Suppressor macrophage (primary cell): Measurements from ENCODE around the gene RPRD1B.
"Not testable (repeated sequence)": the region's sequence is repeated elsewhere in the genome, so short reads cannot be mapped to it uniquely, and the experiment has no call there.

Experiments
- DNase-seq, 4 experiments: peaks; one replicate each; pipeline ENCODE4 v3.0.0-alpha.2; 2020 to 2022

Gene RPRD1B

GRCh38 chr20:38001173-38001875 is 32.2 kb upstream of the RPRD1B start:
- no peak for DNase-seq

GRCh38 chr20:38001981-38002380 is 31.6 kb upstream of the RPRD1B start:
- DNase-seq: no peak

- DNase-seq: no peak
These were observed 31.1 kb upstream of the RPRD1B start for GRCh38 chr20:38002422-38002821.

GRCh38 chr20:38004416-38004815 is 29.1 kb upstream of the RPRD1B start:
- DNase-seq: no peak

DNA sequence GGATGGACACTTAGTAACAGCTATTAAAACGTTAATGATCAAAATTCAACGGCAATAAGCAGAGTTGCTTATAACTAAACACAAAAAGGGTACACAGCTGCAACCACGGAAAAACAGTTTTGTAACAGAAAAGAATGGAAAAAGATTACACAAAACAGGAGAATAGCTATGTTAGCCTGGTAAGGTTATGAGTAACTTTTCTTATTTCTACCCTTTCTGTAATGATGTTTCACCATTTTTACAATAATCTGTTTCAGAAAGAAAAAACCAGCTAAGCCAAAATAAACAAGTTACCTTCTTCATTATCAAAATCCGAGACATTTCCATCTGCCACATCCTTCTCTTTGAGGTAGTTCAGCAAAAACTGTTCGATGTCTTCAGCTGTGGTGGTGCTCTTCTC is 27.6 kb upstream of the RPRD1B start:
- no peak for DNase-seq

DNA sequence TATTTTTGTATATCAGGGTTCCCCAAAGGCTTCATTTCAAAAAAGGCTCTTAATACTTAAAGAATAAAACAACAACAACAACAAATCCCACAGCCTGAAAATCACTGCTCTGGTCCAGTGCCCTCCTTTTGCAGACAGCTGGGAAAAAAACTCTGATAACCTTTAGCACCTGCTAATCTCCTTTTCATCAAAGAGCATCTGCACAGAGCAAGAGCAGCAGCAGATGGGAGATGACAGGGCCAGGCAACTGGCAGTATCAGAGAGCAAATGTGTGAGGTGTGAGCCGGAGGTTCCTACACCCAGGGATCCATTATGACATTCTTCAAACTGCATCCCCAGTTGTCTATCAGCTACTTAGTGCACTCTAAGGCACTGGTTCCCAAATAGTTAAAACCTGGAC is 26.0 kb upstream of the RPRD1B start:
- no peak for DNase-seq

DNA sequence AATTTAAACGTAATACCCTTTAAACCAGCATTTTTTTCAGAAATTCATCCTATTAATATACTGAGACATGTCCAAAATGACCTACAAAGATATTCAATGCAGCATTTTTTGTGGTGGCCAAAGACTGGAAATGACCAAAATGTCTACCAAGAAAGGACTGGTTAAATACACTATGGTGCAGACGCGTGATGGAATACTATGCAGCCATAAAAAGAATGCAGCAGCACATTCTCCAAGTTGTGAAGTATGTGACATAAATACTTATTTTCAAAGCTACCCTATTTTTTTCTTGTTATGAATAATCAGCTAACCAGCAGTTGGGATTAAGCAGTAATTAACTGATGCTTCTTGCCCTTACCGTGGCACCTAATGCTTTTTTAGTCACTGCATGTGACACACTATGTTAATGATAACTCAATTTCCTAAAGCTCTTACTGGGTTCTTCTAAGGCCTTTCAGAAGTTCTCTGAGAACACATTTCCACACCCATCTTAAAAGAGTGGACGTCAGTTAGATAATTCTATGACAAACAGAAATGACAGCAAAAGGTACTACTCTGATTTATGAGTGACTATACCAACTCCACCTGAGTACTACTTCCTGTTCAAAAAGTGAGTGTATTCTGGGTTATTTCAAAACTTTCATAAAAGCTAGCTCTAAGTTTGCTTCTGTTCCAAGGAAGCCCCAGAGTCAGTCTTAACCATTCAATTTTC is 25.2 kb upstream of the RPRD1B start:
- DNase-seq: no peak

DNA sequence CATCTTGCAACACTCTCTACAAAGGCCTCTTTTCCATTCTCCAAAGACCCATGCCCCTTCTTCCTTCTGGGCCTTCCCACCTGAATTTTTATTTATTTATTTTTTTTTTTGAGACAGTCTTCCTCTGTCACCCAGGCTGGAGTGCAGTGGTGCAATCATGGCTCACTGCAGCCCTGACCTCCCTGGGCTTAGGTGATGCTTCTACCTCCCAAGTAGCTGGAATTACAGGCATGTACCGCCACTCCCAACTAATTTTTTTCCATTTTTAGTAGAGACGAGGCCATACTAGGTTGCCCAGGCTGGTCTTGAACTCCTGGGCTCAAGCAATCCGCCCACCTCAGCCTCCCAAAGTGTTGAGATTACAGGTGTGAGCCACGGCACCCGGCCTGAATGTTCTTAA is 24.1 kb upstream of the RPRD1B start:
- not testable (repeated sequence) for DNase-seq

- no peak for DNase-seq
These were observed 21.9 kb upstream of the RPRD1B start for GRCh38 chr20:38011696-38012095.

GRCh38 chr20:38012332-38012731 is 21.2 kb upstream of the RPRD1B start:
- DNase-seq: no peak

- DNase-seq: no peak
These were observed 19.7 kb upstream of the RPRD1B start for GRCh38 chr20:38013887-38014286.

GRCh38 chr20:38017959-38018358 is 15.6 kb upstream of the RPRD1B start:
- DNase-seq: no peak

DNA sequence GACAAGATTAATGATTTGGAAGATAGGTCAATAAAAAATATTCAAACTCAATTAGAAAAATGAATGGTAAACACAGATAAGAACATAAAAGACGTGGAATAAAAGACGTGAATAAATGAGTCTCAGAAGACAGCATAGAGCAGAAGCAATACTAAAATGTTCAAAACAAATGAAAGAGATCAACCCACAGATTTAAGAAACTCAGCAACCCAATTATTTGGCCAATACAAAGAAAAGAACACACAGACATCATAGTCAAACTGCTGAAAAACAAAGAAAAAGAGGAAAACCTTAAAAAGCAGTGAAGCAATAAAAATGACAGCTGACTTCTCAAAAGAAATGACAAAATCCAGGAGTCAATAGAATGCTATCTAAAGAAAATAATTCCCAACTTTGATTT is 15.2 kb upstream of the RPRD1B start:
- DNase-seq: no peak

- DNase-seq: no peak
These were observed 12.3 kb upstream of the RPRD1B start for GRCh38 chr20:38021087-38021772.

DNA sequence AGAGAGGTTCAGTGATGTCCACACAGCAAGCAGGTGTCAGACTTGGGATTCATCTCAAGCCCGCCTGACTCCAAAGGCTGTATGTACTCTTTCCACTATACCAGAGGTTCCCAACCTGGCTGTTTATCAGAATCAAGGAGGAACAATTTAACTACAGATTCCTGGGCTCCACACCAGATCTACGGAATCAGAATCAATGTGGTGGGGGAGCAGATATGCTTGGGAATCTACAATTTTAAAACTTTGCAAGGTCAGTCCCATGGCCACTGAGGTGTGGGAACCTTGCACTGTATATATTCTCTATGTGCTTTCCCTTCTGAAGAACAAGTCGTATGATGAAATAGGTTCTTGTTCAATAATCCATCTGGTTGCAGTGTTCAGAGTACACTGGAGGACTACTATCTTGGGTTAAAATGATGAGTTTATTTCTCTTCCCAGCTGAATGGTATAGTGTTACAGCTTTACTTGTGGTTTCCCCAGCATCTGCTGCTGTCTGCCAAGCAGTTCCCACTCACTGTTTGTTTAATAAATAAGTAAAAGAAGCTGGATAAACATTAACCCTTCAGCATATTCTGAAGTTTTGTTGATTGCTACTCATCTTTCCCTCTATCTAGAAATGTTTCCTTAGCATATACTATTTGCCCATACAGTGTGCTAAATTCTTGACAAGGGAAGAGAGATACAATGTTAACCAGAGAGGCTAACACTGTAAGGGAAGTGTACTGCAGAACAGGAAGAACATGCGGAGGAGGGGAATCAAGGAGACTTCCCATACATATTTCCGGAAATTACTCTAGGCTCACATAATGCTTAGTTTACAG is 10.2 kb upstream of the RPRD1B start:
- DNase-seq: peak; percentile 51 to 79 (median 62)

DNA sequence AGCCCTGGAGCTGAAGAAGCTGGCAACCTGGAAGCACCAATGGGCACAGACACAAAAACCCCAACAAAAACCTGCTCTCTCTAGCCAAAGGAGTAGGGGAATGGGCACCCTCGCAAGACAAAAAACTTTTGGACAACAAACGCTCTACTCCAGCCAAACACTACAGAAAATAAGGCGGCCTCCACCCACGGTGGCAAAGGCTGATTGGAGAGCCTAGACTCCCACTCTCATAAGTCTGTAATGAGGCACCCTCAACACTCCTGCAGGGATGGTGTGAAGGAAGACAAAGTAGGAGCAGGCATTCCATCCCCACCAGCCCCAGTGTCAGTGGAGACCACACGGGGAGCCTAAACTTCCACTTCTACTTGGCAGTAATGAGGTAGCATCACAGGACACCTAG is 9.1 kb upstream of the RPRD1B start:
- no peak for DNase-seq

GRCh38 chr20:38029453-38029852 is 4.1 kb upstream of the RPRD1B start:
- no peak for DNase-seq

DNA sequence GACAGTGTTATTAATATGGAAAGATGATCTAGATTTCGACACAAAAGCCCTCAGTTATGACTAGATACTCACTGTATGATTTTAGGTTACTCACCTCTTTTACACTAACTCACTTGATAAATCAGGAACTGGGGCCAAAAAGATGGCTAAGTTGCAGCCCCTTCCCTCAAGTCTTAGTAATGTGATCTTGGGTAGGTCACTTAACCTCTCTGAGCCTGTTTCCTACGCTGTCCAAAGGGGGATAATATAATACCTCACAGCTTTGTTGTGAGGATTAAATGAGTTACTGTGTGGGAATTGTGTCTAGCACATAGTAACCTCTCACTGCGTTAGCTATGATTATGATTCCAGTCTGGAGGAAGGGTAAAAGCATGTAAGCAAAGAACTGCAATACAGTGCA is 1.6 kb upstream of the RPRD1B start:
- DNase-seq: no peak

DNA sequence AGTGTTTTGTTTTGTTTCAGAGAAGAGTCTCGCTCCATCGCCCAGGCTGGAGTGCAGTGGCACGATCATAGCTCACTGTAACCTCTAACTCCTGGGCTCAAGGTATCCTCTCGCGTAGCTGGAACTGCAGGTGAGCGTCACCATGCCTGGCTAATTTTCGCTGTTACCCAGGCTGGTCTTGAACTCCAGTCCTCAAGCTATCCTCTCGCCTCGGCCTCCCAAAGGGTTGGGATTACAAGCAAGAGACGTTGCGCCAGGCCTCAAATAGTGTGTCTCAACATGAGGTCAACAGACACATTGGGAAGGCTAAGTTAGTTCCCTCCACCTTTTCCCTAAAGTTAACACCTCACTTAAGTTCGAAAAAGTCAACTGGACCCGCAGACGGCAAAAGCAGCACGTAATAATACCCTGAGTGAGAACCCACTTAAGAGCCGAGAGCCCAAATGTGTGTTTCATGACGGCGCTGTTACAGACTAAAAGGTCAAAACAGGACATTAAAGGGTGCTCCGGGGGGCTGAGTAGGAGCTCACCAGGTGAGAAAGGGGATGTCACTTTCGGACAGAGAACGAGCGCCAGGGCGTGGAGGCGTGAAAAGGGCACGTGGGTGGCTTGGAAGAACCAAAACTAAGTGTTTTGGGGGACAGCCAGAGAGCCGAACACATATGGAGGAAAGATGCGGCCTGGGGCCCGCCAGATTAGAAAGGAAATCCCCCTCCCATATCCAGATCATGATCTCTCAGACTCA is 789 bp upstream of the RPRD1B start:
- peak in 3 of 4 experiments; percentile 63 to 78 (median 65) for DNase-seq

DNA sequence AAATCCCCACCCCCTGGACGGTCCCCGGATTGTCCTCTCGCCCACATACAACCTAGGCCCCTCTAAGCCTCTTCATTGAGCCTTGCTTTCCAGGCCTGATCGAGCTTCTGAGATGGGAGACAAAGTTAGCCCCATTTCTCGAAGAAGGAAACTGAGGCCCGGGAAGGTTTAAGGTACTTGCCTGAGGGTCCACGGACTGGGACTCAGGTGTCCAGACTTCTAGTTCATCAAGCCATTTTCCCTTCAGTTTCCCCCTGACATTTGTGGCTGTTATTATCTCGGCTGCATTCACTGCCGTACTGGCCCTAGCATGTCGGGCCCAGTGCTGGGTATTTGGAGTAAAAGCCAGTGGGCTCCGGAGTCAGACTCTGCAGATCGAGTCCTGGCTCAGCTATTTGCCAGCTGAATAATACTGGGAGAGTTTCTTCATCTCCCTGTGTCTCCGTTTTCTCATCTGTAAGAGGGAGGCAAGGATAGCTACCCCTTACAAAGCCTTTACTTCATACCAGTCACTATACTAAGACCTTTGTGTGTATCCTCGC is 633 bp downstream of the RPRD1B start:
- DNase-seq: peak in 2 of 4 experiments; percentile 2 to 7

GRCh38 chr20:38034961-38035360 is 1.4 kb downstream of the RPRD1B start:
- no peak for DNase-seq

GRCh38 chr20:38036366-38036765 is 2.8 kb downstream of the RPRD1B start:
- peak in 3 of 4 experiments; percentile 16 to 64 (median 58) for DNase-seq
